ENCODE measurements around the gene RMDN2. TPM values are rescaled to one million over a fixed set of nuclear protein-coding genes. Genes with fewer than 3 reads are reported as not detected.

Gene RMDN2
- total and polyA plus RNA-seq, 10 of the 15 experiments (the other 5 are each of a cell fraction or from before 2014, with no cell fraction given): 2.6 to 12.4 (median 9.2) TPM

- TF ChIP-seq, protein P1, sequence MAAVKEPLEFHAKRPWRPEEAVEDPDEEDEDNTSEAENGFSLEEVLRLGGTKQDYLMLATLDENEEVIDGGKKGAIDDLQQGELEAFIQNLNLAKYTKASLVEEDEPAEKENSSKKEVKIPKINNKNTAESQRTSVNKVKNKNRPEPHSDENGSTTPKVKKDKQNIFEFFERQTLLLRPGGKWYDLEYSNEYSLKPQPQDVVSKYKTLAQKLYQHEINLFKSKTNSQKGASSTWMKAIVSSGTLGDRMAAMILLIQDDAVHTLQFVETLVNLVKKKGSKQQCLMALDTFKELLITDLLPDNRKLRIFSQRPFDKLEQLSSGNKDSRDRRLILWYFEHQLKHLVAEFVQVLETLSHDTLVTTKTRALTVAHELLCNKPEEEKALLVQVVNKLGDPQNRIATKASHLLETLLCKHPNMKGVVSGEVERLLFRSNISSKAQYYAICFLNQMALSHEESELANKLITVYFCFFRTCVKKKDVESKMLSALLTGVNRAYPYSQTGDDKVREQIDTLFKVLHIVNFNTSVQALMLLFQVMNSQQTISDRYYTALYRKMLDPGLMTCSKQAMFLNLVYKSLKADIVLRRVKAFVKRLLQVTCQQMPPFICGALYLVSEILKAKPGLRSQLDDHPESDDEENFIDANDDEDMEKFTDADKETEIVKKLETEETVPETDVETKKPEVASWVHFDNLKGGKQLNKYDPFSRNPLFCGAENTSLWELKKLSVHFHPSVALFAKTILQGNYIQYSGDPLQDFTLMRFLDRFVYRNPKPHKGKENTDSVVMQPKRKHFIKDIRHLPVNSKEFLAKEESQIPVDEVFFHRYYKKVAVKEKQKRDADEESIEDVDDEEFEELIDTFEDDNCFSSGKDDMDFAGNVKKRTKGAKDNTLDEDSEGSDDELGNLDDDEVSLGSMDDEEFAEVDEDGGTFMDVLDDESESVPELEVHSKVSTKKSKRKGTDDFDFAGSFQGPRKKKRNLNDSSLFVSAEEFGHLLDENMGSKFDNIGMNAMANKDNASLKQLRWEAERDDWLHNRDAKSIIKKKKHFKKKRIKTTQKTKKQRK (IDR thresholded peaks at IDR 0.05; ENCODE audit: low read depth, low read length): no peak
- TF ChIP-seq RFX5 (IDR thresholded peaks at IDR 0.05; ENCODE audit: low read depth, low read length): no peak
- TF ChIP-seq KDM1A (IDR thresholded peaks at IDR 0.05; ENCODE audit: borderline replicate concordance): no peak
- no peak for TF ChIP-seq CBX5 (IDR thresholded peaks at IDR 0.05; ENCODE audit: low read depth)
- TF ChIP-seq CBFB (IDR thresholded peaks at IDR 0.05; ENCODE audit: low read depth): no peak
- no peak for TF ChIP-seq TBL1XR1 (IDR thresholded peaks at IDR 0.05; ENCODE audit: low read depth, low read length)
- no peak for TF ChIP-seq KLF5 (IDR thresholded peaks at IDR 0.05; ENCODE audit: partially characterized antibody)
- TF ChIP-seq RBBP5 (conservative IDR thresholded peaks at IDR 0.05): no peak
Measured at GRCh38 chr2:37915773-37916172, 9.3 kb upstream of the RMDN2 start (continued).

GRCh38 chr2:37916512-37917082 lies 8.5 kb upstream of the RMDN2 start:
- Histone ChIP-seq H4K20me1 (ENCODE audit: control insufficient read depth, insufficient read depth) (no peaks in the 10 kb centered on the region), H3K4me2 (ENCODE audit: control insufficient read depth, insufficient read depth) (no peak overlapping the region), H3K36me3 (ENCODE audit: control insufficient read depth in 2 of 2, insufficient read depth in 2 of 2, low read length in 1 of 2) (no peaks in the 10 kb centered on the region), H3K9ac (ENCODE audit: control insufficient read depth, insufficient read depth, low read length) (no peak overlapping the region), H3K4me3 (no peak overlapping the region), H3K27me3 (replicated peaks in 1 of 2; ENCODE audit: control insufficient read depth in 2 of 2, insufficient read depth in 2 of 2, low read length in 1 of 2) (no peaks in the 10 kb centered on the region), H3K9me3 (replicated peaks; ENCODE audit: control insufficient read depth, insufficient read depth, low read length) (no peaks in the 10 kb centered on the region), H3K27ac (ENCODE audit: control insufficient read depth, insufficient read depth) (no peak overlapping the region), H3K4me1 (ENCODE audit: control insufficient read depth, insufficient read depth, low read length) (no peaks in the 10 kb centered on the region), H2AFZ (ENCODE audit: control insufficient read depth, low read depth, low read length) (no peak overlapping the region), H3K79me2 (ENCODE audit: control insufficient read depth, insufficient read depth, low read length) (no peaks in the 10 kb centered on the region)
- no TSS peak for BruUV-seq (replicated peaks)
- ATAC-seq (no peak), FAIRE-seq (no peak), DNase-seq (ENCODE audit: low read depth, low spot score) (no peak)
- in situ Hi-C loops (cut with MboI): no loop called here
- CTCF ChIA-PET: no interaction called here
- SMC1A ChIA-PET (ENCODE audit: uncharacterized antibody, unreplicated experiment): no interaction called here
- intact Hi-C loops (cut with micrococcal nuclease; ENCODE audit: unreplicated experiment): no loop called here
- RAD21 ChIA-PET (ENCODE audit: unreplicated experiment): interaction anchor here (0.8 kb wide), 1 partner anchor 9 kb away, joined by 6 read pairs; no protein-coding TSS in a partner anchor
- WGBS (ENCODE audit: insufficient coverage, insufficient replicate concordance, low lambda C conversion rate, missing lambda C conversion rate): 75% methylated on average over 3 of the region's 3 CpGs
- POLR2A ChIA-PET: no interaction called here
- no peak for TF ChIP-seq SREBF2 (IDR thresholded peaks at IDR 0.05; ENCODE audit: low read length)
- no peak for TF ChIP-seq KDM1A (IDR thresholded peaks at IDR 0.05; ENCODE audit: borderline replicate concordance)
- TF ChIP-seq SMAD1 (IDR thresholded peaks at IDR 0.05; ENCODE audit: low read depth, partially characterized antibody): no peak
- TF ChIP-seq, protein P2, sequence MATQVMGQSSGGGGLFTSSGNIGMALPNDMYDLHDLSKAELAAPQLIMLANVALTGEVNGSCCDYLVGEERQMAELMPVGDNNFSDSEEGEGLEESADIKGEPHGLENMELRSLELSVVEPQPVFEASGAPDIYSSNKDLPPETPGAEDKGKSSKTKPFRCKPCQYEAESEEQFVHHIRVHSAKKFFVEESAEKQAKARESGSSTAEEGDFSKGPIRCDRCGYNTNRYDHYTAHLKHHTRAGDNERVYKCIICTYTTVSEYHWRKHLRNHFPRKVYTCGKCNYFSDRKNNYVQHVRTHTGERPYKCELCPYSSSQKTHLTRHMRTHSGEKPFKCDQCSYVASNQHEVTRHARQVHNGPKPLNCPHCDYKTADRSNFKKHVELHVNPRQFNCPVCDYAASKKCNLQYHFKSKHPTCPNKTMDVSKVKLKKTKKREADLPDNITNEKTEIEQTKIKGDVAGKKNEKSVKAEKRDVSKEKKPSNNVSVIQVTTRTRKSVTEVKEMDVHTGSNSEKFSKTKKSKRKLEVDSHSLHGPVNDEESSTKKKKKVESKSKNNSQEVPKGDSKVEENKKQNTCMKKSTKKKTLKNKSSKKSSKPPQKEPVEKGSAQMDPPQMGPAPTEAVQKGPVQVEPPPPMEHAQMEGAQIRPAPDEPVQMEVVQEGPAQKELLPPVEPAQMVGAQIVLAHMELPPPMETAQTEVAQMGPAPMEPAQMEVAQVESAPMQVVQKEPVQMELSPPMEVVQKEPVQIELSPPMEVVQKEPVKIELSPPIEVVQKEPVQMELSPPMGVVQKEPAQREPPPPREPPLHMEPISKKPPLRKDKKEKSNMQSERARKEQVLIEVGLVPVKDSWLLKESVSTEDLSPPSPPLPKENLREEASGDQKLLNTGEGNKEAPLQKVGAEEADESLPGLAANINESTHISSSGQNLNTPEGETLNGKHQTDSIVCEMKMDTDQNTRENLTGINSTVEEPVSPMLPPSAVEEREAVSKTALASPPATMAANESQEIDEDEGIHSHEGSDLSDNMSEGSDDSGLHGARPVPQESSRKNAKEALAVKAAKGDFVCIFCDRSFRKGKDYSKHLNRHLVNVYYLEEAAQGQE (IDR thresholded peaks at IDR 0.05; ENCODE audit: low read depth, low read length): no peak
- TF ChIP-seq CREM (IDR thresholded peaks at IDR 0.05; ENCODE audit: low read depth): no peak
